ENCODE measurements around the gene WHRN.

GRCh38 chr9:114487607-114488300 lies 17.5 kb downstream of the WHRN start:
- TF ChIP-seq CTCF (IDR thresholded peaks at IDR 0.05), result peak; percentile 78
- no peak for TF ChIP-seq EZH2 (IDR thresholded peaks at IDR 0.05)
